ENCODE data around the gene CTNND2. TPM values are rescaled to one million over a fixed set of nuclear protein-coding genes. Genes with fewer than 3 reads are reported as not detected.

The CTNND2 gene
- total RNA-seq, 1 donor from 2014 or later, result 6.9 TPM

GRCh38 chr5:11273180-11273903, 630.9 kb downstream of the CTNND2 start:
- DNase-seq, result no peak
- ATAC-seq, result no peak
- Histone ChIP-seq H3K27ac (no peak overlapping the region), H3K36me3 (no peaks in the 10 kb centered on the region), H3K4me1 (no peaks in the 10 kb centered on the region), H3K4me3 (no peak overlapping the region), H3K27me3 (no peaks in the 10 kb centered on the region), H3K9me3 (no peaks in the 10 kb centered on the region)
- TF ChIP-seq CTCF (IDR thresholded peaks at IDR 0.05), result no peak
- intact Hi-C loops (cut with DNase I), result no loop called here

- H3K27ac ChIP-seq, result no peak overlapping the region
- no peaks in the 10 kb centered on the region for H3K4me1 ChIP-seq
- H3K36me3 ChIP-seq, result no peaks in the 10 kb centered on the region
- H3K4me3 ChIP-seq, result no peak overlapping the region
- intact Hi-C loops (cut with DNase I), result no loop called here
- DNase-seq (no peak), ATAC-seq (no peak)
- no peaks in the 10 kb centered on the region for H3K9me3 ChIP-seq
- TF ChIP-seq CTCF (IDR thresholded peaks at IDR 0.05), result no peak
- no peaks in the 10 kb centered on the region for H3K27me3 ChIP-seq
Observed at GRCh38 chr5:11269515-11269914, 634.7 kb downstream of the CTNND2 start.

- intact Hi-C loops (cut with DNase I), result no loop called here
- no peak for DNase-seq
Observed at GRCh38 chr5:11268891-11269290, 635.4 kb downstream of the CTNND2 start.

GRCh38 chr5:11266331-11266730, 637.9 kb downstream of the CTNND2 start:
- DNase-seq, result no peak
- Histone ChIP-seq H3K27me3 (no peaks in the 10 kb centered on the region), H3K4me1 (no peaks in the 10 kb centered on the region), H3K36me3 (no peaks in the 10 kb centered on the region), H3K27ac (no peak overlapping the region), H3K4me3 (no peak overlapping the region), H3K9me3 (no peaks in the 10 kb centered on the region)
- intact Hi-C loops (cut with DNase I), result no loop called here
- ATAC-seq, result no peak
- TF ChIP-seq CTCF (IDR thresholded peaks at IDR 0.05), result no peak

More at GRCh38 chr5:11268891-11269290, 635.4 kb downstream of the CTNND2 start:
- H3K9me3 ChIP-seq, result no peaks in the 10 kb centered on the region
- H3K27me3 ChIP-seq, result no peaks in the 10 kb centered on the region
- H3K4me1 ChIP-seq, result no peaks in the 10 kb centered on the region
- H3K36me3 ChIP-seq, result no peaks in the 10 kb centered on the region
- H3K27ac ChIP-seq, result no peak overlapping the region
- no peak for ATAC-seq
- no peak overlapping the region for H3K4me3 ChIP-seq
- TF ChIP-seq CTCF (IDR thresholded peaks at IDR 0.05), result no peak

GRCh38 chr5:11261241-11261640, 643.0 kb downstream of the CTNND2 start:
- H3K27ac ChIP-seq, result no peak overlapping the region
- no peaks in the 10 kb centered on the region for H3K4me1 ChIP-seq
- no peaks in the 10 kb centered on the region for H3K36me3 ChIP-seq
- DNase-seq, result no peak
- intact Hi-C loops (cut with DNase I), result no loop called here
- no peak for TF ChIP-seq CTCF (IDR thresholded peaks at IDR 0.05)
- no peaks in the 10 kb centered on the region for H3K9me3 ChIP-seq
- H3K4me3 ChIP-seq, result no peak overlapping the region
- no peak for ATAC-seq
- H3K27me3 ChIP-seq, result no peaks in the 10 kb centered on the region

- TF ChIP-seq CTCF (IDR thresholded peaks at IDR 0.05), result no peak
- Histone ChIP-seq H3K36me3 (no peaks in the 10 kb centered on the region), H3K4me3 (no peak overlapping the region), H3K4me1 (no peaks in the 10 kb centered on the region), H3K9me3 (no peaks in the 10 kb centered on the region), H3K27ac (no peak overlapping the region), H3K27me3 (no peaks in the 10 kb centered on the region)
- intact Hi-C loops (cut with DNase I), result no loop called here
- ATAC-seq (no peak), DNase-seq (no peak)
Observed at GRCh38 chr5:11258001-11258400, 646.2 kb downstream of the CTNND2 start.
